ENCODE data around the gene CLEC18B.
"Not testable (repeated sequence)": the region's sequence is repeated elsewhere in the genome, so short reads cannot be mapped to it uniquely, and the experiment has no call there.

CLEC18B gene

DNA sequence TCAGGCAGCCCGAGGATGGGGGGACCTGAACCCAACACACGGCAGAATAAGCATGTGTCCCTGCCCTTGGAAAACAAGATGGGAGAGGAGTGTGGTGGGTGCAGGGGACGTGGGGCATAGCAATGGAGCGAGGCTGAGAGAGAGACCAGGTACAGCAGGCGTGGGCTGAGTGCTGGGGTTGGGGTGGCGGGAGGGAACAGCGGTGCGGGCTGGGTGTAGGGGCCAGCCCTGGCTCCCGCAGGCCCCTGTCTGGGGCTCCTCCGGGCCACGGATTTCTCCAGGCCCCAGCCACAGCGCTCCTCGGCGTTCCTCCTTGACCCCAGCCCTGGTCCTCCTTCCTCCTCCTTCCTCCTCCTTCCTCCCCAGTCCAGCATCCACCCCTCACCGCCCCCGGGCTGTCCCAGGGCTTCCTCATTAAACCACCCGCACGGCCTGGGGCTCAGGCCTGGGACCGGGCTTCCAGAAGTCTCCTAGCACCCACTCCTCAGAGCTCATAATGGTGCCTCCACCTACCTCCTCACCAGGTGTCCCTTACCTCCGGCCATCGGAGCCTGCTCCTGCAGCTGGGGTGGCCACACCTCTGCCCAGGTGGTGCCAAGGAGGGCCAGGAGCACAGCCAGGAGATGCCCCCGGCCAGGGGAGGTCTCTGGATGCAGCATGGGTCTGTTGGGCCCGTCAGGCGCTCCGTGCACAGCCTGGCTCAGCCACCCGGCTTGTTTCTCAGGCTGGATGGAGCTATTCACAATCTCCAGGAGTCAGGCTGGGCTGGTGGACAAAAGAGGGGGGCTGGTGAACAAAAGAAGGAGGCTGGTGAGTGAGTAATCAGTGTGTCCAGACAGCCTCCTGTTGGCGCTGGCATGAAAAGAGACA is at the start of gene CLEC18B:
CLEC18B (minus strand) TSS at position 867 of the 870 bp plus-strand sequence; CDS start at position 659, 208 bp downstream.
- not testable (repeated sequence) for DNase-seq

- DNase-seq, result no peak
Observed at GRCh38 chr16:74469946-74470478, 48.7 kb upstream of the CLEC18B start.

DNA sequence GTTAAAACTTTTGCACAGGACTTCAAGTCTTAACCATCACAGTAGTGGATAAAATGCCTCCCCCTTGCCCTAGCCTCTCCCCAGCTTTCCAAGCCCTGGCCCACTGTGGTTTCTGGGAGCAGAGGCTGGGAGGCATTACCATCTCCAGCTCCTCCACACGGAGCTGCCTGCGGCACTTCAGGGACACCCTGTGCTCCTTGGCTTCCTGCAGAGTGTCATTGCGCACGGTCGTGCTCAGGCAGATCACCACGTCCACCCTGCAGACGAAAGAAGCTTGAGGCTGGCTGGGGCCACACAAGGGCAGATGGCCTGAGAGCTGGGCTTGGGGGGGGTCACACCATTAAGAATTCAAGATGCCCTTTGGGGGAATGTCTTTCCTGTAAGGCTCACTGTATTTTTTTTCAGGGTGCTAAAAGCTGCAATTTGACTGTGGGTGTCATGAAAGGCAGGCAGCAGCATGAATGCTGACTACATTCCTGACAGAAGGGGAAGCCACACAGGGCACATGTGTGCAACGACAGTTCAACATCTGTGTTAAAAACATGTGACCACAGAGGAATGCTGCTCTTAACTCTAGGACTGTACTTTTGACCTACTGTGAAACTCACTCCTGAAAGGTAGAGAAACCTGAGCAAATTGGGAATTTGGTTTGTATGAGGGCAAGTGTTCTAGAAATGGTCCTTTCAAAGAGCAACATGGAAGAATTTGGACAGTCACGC is 47.7 kb upstream of the CLEC18B start:
- no peak for DNase-seq

DNA sequence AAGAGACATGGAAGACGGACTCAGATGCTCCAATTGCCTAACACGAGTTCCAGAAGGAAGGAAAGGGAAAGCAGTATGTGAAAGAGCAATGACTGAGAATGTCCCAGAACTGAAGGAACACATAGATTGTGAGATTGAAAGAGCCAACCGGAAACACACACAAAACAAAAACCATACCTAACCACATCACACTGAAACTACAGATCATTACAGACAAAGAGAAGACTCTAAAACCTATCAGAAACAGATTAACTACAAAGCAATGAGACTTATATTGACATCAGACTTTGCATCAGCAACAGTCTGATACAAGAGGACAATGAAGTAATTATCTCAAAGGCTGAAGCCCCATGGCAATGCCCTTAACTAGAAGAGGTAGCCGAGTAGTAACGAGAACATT is 45.6 kb upstream of the CLEC18B start:
- DNase-seq, result no peak

DNA sequence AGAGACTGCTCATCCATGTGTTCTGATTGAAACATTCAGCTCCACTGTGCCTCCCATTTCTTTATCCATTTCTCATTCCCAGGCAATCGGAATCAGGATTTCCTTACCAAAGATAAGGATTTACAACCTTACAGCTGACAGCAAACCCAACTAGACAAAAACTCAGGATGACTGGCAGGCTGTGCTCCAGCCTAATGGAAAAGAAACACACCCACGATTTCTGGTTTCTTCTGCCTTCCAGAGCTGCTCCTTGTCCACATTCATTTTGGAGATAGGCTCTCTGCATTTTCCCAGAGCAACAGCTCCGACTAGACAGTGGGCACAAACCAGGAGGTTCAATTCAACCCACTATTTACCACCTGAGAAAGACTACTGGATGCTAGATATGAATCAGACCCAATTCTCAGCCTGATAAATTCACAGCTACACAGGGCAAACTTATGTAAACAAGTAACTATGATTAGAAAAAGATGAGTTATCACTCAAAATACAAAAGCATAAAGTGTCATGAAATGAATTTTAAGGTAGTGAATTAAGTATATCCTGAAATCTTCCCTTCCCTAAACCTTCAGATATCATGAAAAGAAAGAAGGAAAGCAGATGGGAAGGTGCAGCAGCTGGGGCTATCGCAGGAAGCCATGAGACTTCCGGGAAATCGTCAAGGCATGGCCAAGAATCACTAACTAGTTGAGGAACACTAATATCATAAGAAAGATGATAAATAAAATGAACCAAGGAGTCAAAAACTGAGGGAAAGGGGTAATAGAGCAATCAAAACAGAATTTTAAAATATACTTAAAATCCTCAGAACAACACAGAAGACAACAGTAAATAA is 44.8 kb upstream of the CLEC18B start:
- DNase-seq, result no peak

DNA sequence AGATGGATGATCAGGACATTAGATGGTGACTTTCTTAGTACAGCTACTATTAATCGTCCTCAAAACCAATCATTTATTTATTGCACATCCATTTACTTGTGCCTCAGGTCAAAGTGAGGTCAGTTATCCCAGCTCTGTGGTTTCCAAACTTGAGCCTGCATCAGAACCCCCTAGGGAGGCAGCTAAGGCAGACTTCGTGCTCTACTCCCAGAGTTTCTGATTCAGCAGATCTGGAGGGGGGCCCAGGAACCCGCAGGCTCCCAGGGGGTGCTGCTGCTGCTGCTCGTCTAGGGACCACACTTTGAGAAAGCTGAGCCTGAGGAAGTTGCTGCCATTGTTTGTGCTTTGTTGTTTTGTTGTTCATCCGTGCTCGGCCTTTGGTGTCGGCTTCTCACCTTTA is 44.0 kb upstream of the CLEC18B start:
- DNase-seq, result no peak

GRCh38 chr16:74463888-74464287 is 42.6 kb upstream of the CLEC18B start:
- DNase-seq, result peak; percentile 26

DNA sequence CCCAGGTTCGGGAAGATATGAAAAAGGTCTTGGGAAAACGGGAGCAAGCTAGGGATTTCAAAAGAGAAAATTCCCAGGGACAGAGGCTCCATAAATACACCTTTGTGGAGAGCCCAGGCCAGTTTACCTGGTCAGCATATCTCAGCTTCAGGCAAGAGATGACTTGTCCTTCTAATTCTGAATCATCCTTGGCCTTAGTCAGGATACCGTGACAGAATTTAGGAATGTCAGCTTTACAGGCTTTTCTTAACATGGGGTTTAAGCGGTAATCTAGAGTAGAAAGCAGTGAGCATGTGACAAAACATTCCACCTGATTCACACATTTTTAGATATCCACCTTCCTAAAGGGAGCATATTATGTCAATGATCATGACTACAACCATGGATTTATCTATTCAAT is 41.1 kb upstream of the CLEC18B start:
- no peak for DNase-seq

DNA sequence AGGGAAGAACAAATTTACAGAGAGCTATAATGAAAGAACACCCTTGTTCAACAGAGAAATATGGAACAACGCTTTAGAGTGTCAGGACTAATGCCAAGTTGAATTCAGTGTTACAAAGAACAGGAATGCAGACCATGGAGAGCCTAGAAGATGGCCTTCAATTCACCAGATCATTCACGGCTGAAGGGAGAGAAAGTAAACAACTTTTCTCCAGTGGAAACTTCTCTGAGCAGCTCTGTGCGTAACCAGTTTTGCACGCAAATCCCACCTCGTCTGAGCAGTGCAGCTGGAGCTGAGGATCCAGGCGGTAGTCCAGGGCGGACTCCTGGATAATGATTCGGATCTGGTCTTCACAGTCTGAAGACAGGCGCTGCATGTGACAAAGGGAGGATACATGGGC is 40.5 kb upstream of the CLEC18B start:
- no peak for DNase-seq

DNA sequence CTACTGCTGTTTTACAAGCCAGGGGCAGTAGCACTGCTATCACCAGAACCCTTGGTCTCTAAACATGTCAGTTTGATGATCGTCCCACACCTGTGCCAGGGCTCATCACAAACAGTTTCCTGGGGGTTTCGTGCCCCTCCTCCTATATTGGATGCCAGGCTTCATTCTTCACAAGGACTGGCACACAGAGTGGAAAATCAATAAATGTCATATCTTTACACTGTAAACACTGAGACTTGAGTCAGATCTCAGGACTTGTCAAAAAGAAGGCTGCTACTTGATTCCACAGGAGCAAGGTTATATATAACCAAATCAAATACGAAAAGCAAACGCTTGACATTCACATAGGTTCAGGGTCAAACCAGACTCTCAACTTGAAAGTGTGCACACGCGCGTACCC is 39.3 kb upstream of the CLEC18B start:
- DNase-seq, result no peak

DNA sequence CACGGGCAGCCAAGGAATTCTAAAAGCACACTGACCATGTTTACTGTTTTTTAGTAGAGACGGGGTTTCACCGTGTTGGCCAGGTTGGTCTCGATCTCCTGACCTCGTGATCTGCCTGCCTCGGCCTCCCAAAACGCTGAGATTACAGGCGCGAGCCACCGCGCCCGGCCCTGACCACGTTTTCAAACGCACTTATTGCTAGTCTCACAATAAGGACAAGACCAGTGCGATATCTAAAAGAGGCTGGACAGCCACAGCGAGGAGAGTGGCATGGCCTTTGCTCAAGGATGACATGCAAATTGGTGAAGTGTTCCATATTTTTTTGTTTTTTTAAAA is 35.0 kb upstream of the CLEC18B start:
- no peak for DNase-seq

GRCh38 chr16:74455619-74456289 is 34.5 kb upstream of the CLEC18B start:
- peak; percentile 6 for DNase-seq

DNA sequence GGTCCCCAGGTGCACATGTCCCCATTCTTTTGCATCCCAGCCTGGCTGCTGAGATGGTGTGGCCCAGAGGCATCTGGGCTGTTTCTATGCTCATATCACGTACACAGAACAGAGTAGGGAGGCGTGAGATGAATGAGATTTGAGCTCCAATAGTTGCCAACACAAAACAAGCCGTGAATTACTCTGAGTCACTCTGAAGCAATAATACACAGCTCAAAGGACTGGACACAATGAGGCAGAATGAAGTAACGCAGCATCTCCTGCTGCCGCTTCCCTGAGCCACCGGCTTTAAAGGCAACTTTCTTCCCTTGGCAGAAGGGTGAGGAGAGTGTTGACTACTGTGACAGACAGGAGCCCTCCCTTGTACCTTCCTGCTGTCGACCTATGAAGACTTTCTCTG is 33.9 kb upstream of the CLEC18B start:
- DNase-seq, result no peak

- DNase-seq, result no peak
Observed at GRCh38 chr16:74451951-74452758, 30.9 kb upstream of the CLEC18B start.

- no peak for DNase-seq
Observed at GRCh38 chr16:74450967-74451760, 29.9 kb upstream of the CLEC18B start.

DNA sequence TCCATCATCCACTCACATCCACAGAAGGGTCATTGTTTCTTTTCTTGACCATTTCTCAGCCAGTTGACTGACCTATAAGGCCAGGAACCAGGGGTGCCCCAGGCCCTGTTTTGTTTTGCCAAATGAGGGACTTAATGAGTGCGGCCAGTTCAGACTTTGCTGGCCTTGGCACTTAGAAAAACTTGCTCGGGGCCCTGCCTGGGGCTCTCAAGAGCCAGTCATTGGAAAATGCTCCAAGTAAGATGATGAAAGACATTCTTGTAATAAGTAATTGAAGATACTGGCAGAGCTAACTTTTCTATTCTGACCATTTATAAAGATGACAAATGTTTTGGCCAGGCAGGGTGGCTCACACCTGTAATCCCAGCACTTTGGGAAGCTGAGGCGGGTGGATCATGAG is 29.0 kb upstream of the CLEC18B start:
- DNase-seq, result no peak

DNA sequence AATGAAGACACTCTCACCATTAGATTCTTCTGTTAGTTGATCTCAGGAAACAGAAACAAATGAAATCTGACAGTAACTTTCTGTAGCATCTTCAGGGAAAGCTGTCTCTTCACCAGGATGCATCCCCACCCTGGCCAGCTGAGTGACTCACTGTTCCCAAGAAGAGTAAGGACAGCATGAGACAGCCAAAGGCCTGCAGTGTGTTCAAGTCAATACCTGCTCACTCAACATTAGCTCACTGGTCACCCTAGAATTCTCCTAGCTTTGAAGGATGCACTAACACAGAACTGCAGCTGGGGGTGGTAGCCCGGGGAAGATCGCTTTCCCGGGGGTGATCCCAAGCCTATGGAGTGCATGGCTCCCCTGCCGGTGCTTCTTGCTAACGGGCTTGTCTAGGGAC is 28.2 kb upstream of the CLEC18B start:
- DNase-seq, result no peak

- peak; percentile 57 for DNase-seq
Observed at GRCh38 chr16:74448990-74449389, 27.7 kb upstream of the CLEC18B start.

DNA sequence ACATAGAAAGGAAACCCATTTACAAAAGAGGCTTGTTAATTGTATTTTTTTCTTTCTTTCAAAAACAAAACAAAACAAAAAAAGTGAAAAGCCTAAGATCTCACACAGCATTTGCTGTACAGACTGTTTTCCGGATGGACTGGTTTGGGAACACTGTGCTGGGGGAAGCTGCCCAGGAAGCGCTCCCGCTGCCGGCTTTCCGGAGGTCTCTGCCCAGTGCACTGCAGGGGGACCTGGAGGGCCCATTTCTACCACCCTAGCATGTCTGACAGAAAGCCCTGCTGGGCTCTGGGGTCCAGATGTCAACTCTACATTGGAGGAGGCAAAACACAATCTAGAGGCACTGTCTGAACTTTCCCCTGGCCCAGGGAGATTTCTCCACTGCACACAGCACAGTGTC is 26.3 kb upstream of the CLEC18B start:
- DNase-seq, result no peak

DNA sequence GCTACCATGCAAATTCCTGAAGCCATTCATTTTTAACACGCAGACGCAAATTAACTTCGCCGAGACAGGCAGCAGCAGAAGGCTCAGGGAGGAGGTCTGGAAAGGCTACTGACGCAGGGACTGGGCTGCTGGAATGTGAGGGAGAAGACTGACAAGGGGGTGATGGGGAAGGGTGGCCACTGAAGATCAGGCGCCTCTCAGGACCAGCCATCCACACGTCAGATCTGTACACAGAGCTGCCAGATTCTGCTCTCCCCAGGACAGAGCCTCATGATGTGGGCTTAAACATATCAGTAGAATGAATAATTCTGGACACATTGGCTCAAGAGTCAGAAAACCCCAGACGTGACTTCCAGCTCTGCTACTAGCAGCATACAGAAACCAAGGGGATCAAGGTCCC is 25.6 kb upstream of the CLEC18B start:
- no peak for DNase-seq

All from MV-4-11 (cell line).